Fibroblast of villous mesenchyme (primary cell): ENCODE measurements around the gene MYH9. TPM values are rescaled to one million over a fixed set of nuclear protein-coding genes. Genes with fewer than 3 reads are reported as not detected.

Experiments
- DNase-seq: peaks from one replicate; pipeline ENCODE4 v3.0.0-alpha.2; 2010; ENCODE audit warnings: low read depth
- H3K4me3 ChIP-seq: 2 replicates; pipeline ENCODE4 v1.5.1; 2011; ENCODE audit warnings: low read depth, mild to moderate bottlenecking, low read length
- CTCF ChIP-seq: IDR thresholded peaks from 2 replicates; pipeline ENCODE4 v1.5.1; 2012; ENCODE audit warnings: low read depth, mild to moderate bottlenecking, low read length; ENCODE audit not compliant: insufficient read depth
- total RNA-seq: library from RNA; depleted of rRNA; stranded (reverse); fragments of >200 nt; gene quantifications from 2 replicates; pipeline ENCODE4 v1.2.3, GENCODE V29; 2012

The MYH9 gene
- total RNA-seq, 1 donor = 1,420 TPM

DNA sequence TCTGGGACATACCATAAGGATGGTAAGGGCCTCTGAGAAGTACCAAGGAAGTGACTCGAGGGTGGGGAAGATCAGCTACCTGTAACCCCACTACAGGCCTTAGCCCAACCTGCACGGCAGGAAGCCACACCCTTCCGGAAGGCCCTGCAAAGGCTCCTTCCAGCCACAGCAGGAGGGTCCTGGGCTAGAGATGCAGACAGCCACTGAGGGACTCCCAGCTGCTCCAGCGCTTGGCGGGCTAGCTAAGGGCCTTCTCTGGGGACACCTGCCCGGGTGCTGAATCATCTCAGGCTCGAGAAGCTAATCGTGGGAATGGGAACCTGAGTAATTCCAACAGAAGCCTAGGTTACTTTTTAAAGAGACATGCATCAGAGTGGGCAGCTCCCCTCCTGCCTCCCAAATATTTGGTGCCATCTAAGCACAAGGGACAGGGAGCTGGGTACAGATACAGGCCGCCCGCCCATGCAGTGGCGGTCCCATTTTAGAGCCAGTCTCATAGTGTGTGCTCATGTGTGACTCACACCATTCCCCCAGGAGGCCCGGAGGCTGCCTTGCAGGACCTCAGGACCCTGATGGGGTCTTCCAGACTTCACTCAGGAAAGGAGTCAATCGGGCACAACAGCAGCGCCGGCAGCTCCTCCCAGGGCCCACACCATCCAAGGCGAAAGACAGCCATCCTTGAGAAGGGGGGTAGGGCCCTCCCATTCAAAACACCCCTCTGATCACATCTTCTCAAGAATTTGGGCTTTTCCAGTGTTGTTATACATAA, 8.0 kb downstream of the MYH9 start:
- no peak for DNase-seq
- H3K4me3 ChIP-seq = no peak overlapping the region
- no peak for TF ChIP-seq CTCF

GRCh38 chr22:36378869-36379217, 8.9 kb downstream of the MYH9 start:
- no peak overlapping the region for H3K4me3 ChIP-seq
- no peak for DNase-seq
- no peak for TF ChIP-seq CTCF

DNA sequence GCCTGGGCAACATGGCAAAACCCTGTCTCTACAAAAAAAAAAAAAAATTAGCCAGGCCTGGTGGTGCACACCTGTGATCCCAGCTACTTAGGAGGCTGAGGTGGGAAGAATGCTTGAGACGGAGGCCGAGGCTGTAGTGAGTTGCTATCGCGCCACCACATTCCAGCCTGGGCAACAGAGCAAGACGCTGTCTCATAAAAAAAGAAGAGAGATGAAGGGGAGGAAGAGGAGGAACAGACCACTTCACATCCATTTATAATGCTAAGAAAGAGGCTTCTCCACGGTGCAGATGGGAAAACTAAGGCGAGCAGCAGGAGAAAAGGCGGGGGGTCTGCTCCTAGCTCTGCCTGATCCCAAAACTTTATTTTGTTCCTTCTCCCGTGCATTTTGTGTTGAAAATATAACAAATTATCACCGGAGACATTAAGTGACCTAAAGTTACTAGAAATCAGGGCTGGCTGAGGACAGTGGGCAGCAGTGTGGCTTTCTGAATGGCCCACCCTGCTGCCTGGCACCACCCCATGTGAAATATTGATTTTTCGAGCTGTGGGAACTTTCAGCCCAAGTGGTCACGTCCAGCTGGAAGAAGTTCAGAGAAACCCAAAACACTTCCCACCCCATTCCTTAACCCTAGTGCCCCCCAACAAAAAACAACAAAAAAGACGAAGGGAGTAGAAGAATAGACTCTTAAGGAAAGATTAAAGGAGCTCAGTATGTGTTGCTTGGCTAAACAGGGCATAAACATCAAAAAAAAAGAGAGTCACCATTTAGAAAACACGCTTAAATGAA, 9.5 kb downstream of the MYH9 start:
- no peak overlapping the region for H3K4me3 ChIP-seq
- TF ChIP-seq CTCF = no peak
- no peak for DNase-seq

- no peak for DNase-seq
- TF ChIP-seq CTCF = no peak
- no peak overlapping the region for H3K4me3 ChIP-seq
Measured at GRCh38 chr22:36377022-36377631, 10.6 kb downstream of the MYH9 start.

- no peak for DNase-seq
- no peak overlapping the region for H3K4me3 ChIP-seq
- no peak for TF ChIP-seq CTCF
Measured at GRCh38 chr22:36376265-36376664, 11.5 kb downstream of the MYH9 start.

DNA sequence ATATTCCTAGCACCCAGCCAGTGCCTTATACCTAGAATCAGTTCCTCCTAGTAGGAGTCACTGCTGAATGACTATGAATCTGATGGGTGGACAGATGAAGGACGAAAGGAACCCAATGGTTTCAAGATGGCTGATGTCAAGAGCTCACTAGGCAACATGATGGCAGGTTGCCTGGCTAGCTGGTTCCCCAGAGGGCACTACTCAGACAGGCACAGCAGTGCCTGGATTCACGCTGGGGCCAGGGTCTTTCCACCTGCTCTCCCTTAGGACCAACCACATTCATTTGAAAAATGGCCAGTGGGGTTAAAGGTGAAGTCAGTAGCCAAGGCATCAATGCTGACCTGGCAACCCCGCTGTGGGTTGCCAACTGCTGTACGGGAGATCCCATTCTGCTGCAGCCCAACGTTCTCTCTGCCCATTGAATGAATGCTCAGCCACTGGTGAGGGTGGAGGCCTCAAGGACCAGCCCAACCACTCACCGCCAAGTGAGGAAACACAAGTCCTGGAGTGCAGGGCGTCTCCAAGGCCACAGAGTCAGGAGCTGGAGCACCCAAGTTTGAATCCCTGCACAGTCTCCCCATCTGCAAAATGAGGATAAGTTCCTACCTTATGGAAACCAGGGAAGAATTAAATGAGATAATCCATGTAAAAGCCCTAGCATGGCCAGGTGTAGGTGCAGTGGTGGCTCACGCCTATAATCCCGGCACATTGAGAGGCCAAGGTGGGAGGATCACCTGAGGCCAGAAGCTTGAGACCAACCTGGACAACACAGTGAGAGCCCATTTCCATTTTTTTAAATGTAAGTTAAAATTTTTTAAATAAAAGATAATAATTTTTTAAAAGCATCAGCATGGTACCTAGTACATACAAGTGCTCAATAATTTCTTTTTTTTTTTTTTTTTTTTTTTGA, 12.4 kb downstream of the MYH9 start:
- no peak for TF ChIP-seq CTCF
- H3K4me3 ChIP-seq = no peak overlapping the region
- DNase-seq = no peak
